Esophagus squamous epithelium (tissue), 4 donors: ENCODE results near the gene GAS7.

Source experiments
- POLR2A ChIP-seq, 4 donors: fragments of 450-650 bp; IDR thresholded peaks; one replicate each; pipeline ENCODE4 v1.6.1; 2017; ENCODE audit warnings: antibody characterized with exemption in 4 of 4, mild to moderate bottlenecking in 4 of 4, moderate library complexity in 3 of 4
- TF ChIP-seq, protein P1 (sequence below), 6 experiments: fragments of 450-650 bp in 4 of 6; fragments of 200-600 bp in 2 of 6; sonication (generic) in 2 of 6; IDR thresholded peaks; one replicate each; pipeline ENCODE4 v1.5.1; 2016 to 2019; ENCODE audit warnings: antibody characterized with exemption in 6 of 6, mild to moderate bottlenecking in 4 of 6, moderate library complexity in 4 of 6

DNA sequence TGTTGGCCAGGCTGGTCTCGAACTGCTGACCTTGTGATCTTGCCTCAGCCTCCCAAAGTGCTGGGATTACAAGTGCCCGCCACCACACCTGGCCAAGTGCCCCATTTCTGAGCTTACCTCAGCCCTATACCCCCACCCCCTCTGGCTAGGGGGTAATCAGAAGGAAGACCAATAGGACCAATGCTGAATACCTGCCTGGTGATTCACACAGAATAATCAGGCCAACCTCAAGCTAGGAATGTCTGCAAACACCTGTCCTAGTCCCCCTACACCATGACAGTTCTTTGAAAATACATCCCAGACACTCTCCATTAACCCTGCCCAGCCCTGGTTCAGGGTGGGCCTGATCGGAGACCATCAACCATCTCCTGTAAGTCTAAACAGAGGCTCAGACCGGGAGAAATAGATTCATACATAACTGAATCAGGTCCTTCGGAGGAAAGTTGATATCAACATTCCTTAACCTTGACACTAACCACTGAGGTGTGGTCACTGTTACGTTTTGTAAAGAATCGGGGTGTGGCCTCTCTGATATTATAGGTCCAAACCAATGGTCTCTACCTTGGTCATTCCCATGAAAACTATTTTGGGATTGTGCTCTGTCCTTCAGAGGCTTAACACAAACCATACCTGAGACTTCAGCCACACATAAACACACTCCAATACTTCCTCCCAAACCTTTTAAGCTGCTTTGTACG is 130.8 kb downstream of the GAS7 start:
- no peak for TF ChIP-seq POLR2A (IDR thresholded peaks at IDR 0.05)
- TF ChIP-seq, protein P1, sequence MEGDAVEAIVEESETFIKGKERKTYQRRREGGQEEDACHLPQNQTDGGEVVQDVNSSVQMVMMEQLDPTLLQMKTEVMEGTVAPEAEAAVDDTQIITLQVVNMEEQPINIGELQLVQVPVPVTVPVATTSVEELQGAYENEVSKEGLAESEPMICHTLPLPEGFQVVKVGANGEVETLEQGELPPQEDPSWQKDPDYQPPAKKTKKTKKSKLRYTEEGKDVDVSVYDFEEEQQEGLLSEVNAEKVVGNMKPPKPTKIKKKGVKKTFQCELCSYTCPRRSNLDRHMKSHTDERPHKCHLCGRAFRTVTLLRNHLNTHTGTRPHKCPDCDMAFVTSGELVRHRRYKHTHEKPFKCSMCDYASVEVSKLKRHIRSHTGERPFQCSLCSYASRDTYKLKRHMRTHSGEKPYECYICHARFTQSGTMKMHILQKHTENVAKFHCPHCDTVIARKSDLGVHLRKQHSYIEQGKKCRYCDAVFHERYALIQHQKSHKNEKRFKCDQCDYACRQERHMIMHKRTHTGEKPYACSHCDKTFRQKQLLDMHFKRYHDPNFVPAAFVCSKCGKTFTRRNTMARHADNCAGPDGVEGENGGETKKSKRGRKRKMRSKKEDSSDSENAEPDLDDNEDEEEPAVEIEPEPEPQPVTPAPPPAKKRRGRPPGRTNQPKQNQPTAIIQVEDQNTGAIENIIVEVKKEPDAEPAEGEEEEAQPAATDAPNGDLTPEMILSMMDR (IDR thresholded peaks at IDR 0.05): no peak
